Astrocyte of the cerebellum (primary cell): Measurements from ENCODE around the gene APOC3.

Experiments
- DNase-seq: peaks from one replicate; pipeline ENCODE4 v3.0.0-alpha.2; 2011; ENCODE audit warnings: low read depth
- H3K4me3 ChIP-seq: 2 replicates; pipeline ENCODE4 v1.5.1; 2011; ENCODE audit warnings: mild to moderate bottlenecking, low read depth, low read length, moderate library complexity
- in situ Hi-C: cut with HindIII; loops from 2 replicates; pipeline ENCODE4 v1.10.0; 2017; ENCODE audit warnings: low sequenced_read_pairs
- TF ChIP-seq, protein P1 (sequence below): IDR thresholded peaks from 2 replicates; pipeline ENCODE4 v1.5.1; 2012; ENCODE audit warnings: low read length, low read depth, moderate library complexity, mild to moderate bottlenecking; ENCODE audit errors: missing control alignments

Gene APOC3

DNA sequence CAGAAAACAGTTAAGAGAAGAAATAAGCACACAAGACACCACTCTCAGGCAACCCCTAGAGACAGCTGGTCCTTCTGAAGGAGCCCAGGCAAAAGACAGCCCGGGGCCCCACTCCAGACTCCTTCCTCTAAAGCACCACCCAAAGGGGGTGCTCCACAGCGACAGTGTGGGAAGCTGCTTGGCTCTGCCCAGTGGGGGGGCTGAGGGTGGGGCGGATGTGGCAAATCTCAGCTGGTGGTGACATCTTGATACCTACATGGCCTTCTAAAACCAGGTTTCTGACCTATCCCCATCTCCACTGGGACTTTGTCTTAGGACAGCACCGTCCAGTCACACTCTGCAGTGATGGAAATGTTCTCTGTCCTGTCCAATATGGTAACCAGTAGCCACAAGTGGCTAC, 17.9 kb downstream of the APOC3 start:
- no peak overlapping the region for H3K4me3 ChIP-seq
- TF ChIP-seq, protein P1, sequence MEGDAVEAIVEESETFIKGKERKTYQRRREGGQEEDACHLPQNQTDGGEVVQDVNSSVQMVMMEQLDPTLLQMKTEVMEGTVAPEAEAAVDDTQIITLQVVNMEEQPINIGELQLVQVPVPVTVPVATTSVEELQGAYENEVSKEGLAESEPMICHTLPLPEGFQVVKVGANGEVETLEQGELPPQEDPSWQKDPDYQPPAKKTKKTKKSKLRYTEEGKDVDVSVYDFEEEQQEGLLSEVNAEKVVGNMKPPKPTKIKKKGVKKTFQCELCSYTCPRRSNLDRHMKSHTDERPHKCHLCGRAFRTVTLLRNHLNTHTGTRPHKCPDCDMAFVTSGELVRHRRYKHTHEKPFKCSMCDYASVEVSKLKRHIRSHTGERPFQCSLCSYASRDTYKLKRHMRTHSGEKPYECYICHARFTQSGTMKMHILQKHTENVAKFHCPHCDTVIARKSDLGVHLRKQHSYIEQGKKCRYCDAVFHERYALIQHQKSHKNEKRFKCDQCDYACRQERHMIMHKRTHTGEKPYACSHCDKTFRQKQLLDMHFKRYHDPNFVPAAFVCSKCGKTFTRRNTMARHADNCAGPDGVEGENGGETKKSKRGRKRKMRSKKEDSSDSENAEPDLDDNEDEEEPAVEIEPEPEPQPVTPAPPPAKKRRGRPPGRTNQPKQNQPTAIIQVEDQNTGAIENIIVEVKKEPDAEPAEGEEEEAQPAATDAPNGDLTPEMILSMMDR: no peak
- in situ Hi-C loops: no loop called here
- DNase-seq: no peak

DNA sequence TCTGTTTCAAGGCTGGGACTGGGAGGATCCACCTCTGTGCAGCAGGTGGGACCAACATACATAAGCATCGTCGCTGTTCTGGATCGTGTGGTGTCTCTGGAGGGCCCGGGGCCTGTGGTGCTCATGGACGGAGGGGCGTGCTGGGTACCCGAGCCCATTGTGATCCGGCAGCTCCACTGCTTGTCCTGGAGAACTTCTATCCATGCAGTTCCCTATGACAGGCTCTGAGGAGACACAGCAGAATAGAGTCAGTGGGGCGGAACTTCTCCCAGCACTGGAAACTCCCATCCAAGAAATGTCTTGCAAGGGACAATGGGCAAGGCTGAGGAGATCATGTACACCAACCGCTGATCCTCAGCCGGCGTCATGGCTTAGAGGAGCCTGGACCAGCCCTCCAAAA, 19.4 kb downstream of the APOC3 start:
- in situ Hi-C loops: no loop called here
- no peak for DNase-seq
- H3K4me3 ChIP-seq: no peak overlapping the region
- TF ChIP-seq, protein P1: no peak

DNA sequence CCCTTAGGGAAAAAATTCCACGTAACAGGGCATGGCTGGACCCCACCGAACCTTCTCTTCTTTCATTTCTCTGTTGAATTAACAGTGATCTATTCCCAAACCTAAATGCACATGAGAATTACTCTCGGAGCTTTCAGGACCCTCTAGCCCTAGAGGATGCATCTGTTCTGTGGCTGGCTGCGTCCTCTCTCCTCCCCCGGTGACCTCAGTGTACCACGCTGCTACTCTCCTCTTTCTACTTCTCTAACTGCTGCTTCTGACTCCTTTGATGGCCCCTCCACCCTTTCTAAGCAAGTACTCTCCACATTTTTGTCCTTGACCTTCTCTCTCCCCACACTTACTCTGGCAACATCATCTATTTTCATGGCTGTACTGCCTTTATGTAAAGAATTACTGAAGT, 19.8 kb downstream of the APOC3 start:
- H3K4me3 ChIP-seq: no peak overlapping the region
- in situ Hi-C loops: no loop called here
- no peak for DNase-seq
- TF ChIP-seq, protein P1: no peak

DNA sequence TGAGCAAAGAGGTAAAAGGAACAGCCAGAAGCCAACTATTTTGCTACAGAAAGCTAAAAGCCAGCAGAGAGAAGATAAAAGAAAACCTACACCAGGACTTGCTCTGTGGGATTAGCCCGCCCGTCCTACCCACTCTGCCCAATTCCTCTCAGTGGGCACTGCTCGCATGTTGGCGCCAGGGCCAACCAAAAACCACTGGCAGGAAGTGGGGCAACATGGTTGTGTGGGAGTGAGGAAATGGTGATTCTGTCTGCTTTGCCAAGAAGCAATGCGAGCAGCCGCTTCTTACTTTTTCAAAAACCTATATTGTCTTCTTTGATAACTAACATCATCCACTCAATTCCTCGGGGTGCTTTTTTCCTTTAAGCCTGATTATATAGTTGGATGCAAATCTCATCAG, 21.9 kb downstream of the APOC3 start:
- no peak for DNase-seq
- no peak overlapping the region for H3K4me3 ChIP-seq
- TF ChIP-seq, protein P1: no peak
- in situ Hi-C loops: no loop called here

DNA sequence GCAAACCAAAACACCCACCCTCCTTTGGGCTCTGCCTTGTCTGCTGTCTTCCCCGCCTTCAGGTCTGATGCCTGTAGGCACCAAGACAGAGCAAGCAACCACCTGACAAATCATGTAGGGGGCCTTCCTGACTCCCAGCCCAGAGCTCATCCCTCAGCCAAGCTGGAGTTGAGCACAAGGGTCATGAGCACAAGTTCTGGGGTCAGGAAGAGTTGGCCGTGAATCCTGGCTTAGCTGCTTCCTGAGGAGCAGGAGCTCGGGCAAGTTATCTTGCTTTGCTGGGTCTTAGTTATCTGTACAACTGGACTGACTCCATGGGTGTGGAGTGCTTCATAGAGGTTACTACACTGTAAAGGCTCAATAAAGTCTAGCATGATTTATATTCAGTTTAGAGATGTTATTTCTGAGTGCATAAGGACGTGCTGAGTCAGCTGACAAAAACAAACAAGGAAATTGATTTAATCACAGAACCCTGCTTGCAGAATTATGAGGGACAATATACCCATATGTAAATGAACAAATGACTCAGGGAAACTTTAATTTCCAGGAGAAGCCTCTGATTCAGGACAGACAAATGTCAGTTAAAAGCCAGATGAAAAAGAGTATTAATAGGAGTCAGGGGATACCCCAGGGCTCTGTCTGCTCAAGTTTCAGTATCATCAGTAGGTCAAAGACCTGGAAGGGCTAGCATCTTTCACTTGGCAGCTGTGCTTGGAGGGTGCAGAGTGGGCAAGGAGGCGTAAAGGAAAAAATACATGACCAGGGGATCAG, 22.7 kb downstream of the APOC3 start:
- H3K4me3 ChIP-seq: no peak overlapping the region
- no peak for DNase-seq
- in situ Hi-C loops: no loop called here
- TF ChIP-seq, protein P1: no peak

DNA sequence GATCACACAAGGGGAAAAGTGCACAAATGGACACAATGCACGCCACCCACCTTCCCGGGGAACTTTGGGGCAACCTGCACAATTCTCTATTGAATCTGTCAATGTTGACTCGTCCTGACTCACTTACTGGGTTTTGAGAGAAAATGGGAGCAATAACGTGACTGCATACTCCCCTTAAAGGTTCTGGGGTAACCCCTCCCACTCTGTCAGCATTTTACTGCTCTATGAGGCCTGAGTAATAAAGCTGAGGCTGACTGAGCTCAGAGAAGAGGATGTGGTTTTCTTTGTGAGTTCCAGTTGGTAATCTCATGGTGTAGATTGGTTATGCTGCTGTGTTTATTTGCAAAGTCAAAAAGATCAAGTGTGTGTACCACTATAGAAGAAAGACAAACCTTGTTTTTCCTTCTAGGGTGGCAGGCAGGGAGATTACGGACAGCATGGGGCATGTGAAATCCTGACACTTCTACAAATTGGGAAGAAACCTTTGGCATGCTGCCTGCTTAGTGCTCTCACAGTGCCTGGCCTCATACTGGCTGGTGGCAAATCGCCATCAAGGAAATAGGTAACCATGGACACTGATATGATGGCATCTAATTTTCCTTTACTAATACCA, 23.9 kb downstream of the APOC3 start:
- TF ChIP-seq, protein P1: no peak
- peak; percentile 85 for DNase-seq
- in situ Hi-C loops: no loop called here
- H3K4me3 ChIP-seq: no peak overlapping the region
